Pancreas (tissue), 10 donors: ENCODE results near the gene ANKRD31. TPM values are rescaled to one million over a fixed set of nuclear protein-coding genes. Genes with fewer than 3 reads are reported as not detected.

ENCODE experiments used
- ATAC-seq, 4 donors: fragments of 200-7000 bp; cut with Tn5 transposase; one replicate each; pipeline versions ENCODE4 v1.8.0 to v1.9.1; 2020; ENCODE audit warnings: mild to moderate bottlenecking in 4 of 4, moderate library complexity in 4 of 4
- DNase-seq, 6 donors: peaks; one replicate each; pipeline ENCODE4 v3.0.0-alpha.2; 2020
- FAIRE-seq: peaks from 2 replicates; lab custom pipeline; 2012; peaks lifted over from hg19 to GRCh38; lab: Jason Lieb, UNC
- H3K27ac ChIP-seq, 4 donors: fragments of 200-600 bp; sonication (generic); 1 replicate in 3 of 4; 2 replicates in 1 of 4; pipeline versions ENCODE4 v1.5.0 to v1.8.0; 2020
- H3K27me3 ChIP-seq, 4 donors: fragments of 200-600 bp; one replicate each; pipeline ENCODE4 v1.8.0; 2021
- H3K36me3 ChIP-seq, 3 donors: fragments of 200-600 bp; sonication (generic) in 1 of 3; one replicate each; pipeline versions ENCODE4 v1.5.0 to v1.8.0; 2020 to 2021
- H3K4me1 ChIP-seq, 3 donors: fragments of 200-600 bp; one replicate each; pipeline ENCODE4 v1.8.0; 2021
- H3K4me3 ChIP-seq, 4 donors: fragments of 200-600 bp; sonication (generic) in 2 of 4; one replicate each; pipeline versions ENCODE4 v1.5.0 to v1.8.0; 2020 to 2021
- H3K9me3 ChIP-seq, 4 donors: fragments of 200-600 bp; one replicate each; pipeline ENCODE4 v1.8.0; 2021
- CTCF ChIP-seq, 4 donors: fragments of 200-600 bp; sonication (generic) in 3 of 4; IDR thresholded peaks; one replicate each; pipeline versions ENCODE4 v1.5.0 to v1.8.0; 2021; ENCODE audit warnings: antibody characterized with exemption in 4 of 4
- WGBS, 2 donors: extraction: QIAGEN DNeasy Blood & Tissue Kit; methylation state at CpG; one replicate each; pipeline ENCODE4 v1.1.7; 2013; 5-methylcytosine and 5-hydroxymethylcytosine counted together
- intact Hi-C, 3 donors: fragments of 100-400 bp; cut with DNase I; formaldehyde crosslinking; loops; one replicate each; pipeline versions ENCODE4 v1.11.1 to v1.14.2; 2022
- polyA plus RNA-seq, 2 donors: library from polyadenylated mRNA; stranded (reverse); fragments of 200-250 nt; gene quantifications; one replicate each; pipeline ENCODE4 v1.2.3, GENCODE V29; 2013
- total RNA-seq, 6 donors: library from RNA; stranded (reverse); fragmentation: NEBNext Ultra II Directional in 4 of 6; extraction: Animal tissue kit (Norgen Biotek cat#: 25700) in 4 of 6; gene quantifications; one replicate each; pipeline versions ENCODE4 v1.2.1 to v1.2.4, GENCODE V29; 2021 to 2023
- donor health status: healthy with polysubstance abuse.
- donor health status: DM: no; HTN: no; CAD: no; lungs with moderate emphysema.
- donor health status: DM: no; HTN: no; CAD: no.
- donor health status: control.
- donor health status: control.
- donor health status: Bipolar disorder and iron deficiency.
- donor health status: DM: yes; HTN: yes; CAD: no.
- donor health status: DM: no; HTN: no; CAD: no.
- donor health status: DM: no; HTN: no; CAD: no.
- donor health status: DM: yes; HTN: yes; CAD: no.

ANKRD31 gene
- total and polyA plus RNA-seq, 8 donors = 0.08 to 0.28 (median 0.18) TPM

GRCh38 chr5:75214409-75214808 is 22.3 kb downstream of the ANKRD31 start:
- H3K4me3 ChIP-seq = no peak overlapping the region
- H3K27ac ChIP-seq = no peak overlapping the region
- ATAC-seq = no peak
- FAIRE-seq = no peak
- DNase-seq = no peak
- no peaks in the 10 kb centered on the region for H3K4me1 ChIP-seq
- H3K9me3 ChIP-seq = no peaks in the 10 kb centered on the region
- no peaks in the 10 kb centered on the region for H3K36me3 ChIP-seq
- WGBS, 2 donors = 82 to 83% methylated on average over 2 of the region's 2 CpGs
- TF ChIP-seq CTCF (IDR thresholded peaks at IDR 0.05) = no peak
- H3K27me3 ChIP-seq = no peaks in the 10 kb centered on the region
- intact Hi-C loops = no loop called here

GRCh38 chr5:75203604-75204003 is 33.1 kb downstream of the ANKRD31 start:
- H3K27me3 ChIP-seq = no peaks in the 10 kb centered on the region
- no peak overlapping the region for H3K27ac ChIP-seq
- H3K4me3 ChIP-seq = no peak overlapping the region
- no peak for ATAC-seq
- no peaks in the 10 kb centered on the region for H3K36me3 ChIP-seq
- WGBS, 2 donors = 93 to 94% methylated on average over 3 of the region's 3 CpGs
- H3K9me3 ChIP-seq = no peaks in the 10 kb centered on the region
- DNase-seq = no peak
- H3K4me1 ChIP-seq = no peaks in the 10 kb centered on the region
- intact Hi-C loops = no loop called here
- no peak for FAIRE-seq
- TF ChIP-seq CTCF (IDR thresholded peaks at IDR 0.05) = no peak

- Histone ChIP-seq H3K27ac (no peak overlapping the region), H3K9me3 (no peaks in the 10 kb centered on the region), H3K27me3 (no peaks in the 10 kb centered on the region), H3K36me3 (no peaks in the 10 kb centered on the region), H3K4me3 (no peak overlapping the region), H3K4me1 (no peaks in the 10 kb centered on the region)
- intact Hi-C loops = no loop called here
- FAIRE-seq (no peak), ATAC-seq (no peak), DNase-seq (no peak)
- TF ChIP-seq CTCF (IDR thresholded peaks at IDR 0.05) = no peak
- WGBS, 2 donors = 79 to 81% methylated on average over 1 of the region's 1 CpG
Measured at GRCh38 chr5:75202935-75203334, 33.7 kb downstream of the ANKRD31 start.

GRCh38 chr5:75200776-75201175 is 35.9 kb downstream of the ANKRD31 start:
- no peaks in the 10 kb centered on the region for H3K9me3 ChIP-seq
- H3K27ac ChIP-seq = no peak overlapping the region
- no peak for FAIRE-seq
- no peak overlapping the region for H3K4me3 ChIP-seq
- no peaks in the 10 kb centered on the region for H3K4me1 ChIP-seq
- TF ChIP-seq CTCF (IDR thresholded peaks at IDR 0.05) = no peak
- ATAC-seq = no peak
- intact Hi-C loops = no loop called here
- no peak for DNase-seq
- 94 to 96% methylated on average over 4 of the region's 4 CpGs for WGBS, 2 donors
- no peaks in the 10 kb centered on the region for H3K36me3 ChIP-seq
- H3K27me3 ChIP-seq = no peaks in the 10 kb centered on the region

GRCh38 chr5:75199946-75200345 is 36.7 kb downstream of the ANKRD31 start:
- Histone ChIP-seq H3K4me1 (no peaks in the 10 kb centered on the region), H3K36me3 (no peaks in the 10 kb centered on the region), H3K9me3 (no peaks in the 10 kb centered on the region), H3K27me3 (no peaks in the 10 kb centered on the region), H3K4me3 (no peak overlapping the region), H3K27ac (no peak overlapping the region)
- 94 to 97% methylated on average over 1 of the region's 1 CpG for WGBS, 2 donors
- ATAC-seq (no peak), FAIRE-seq (no peak), DNase-seq (no peak)
- no peak for TF ChIP-seq CTCF (IDR thresholded peaks at IDR 0.05)
- intact Hi-C loops = no loop called here
